IMR-90 (cell line): ENCODE results near the gene KCMF1. TPM values are rescaled to one million over a fixed set of nuclear protein-coding genes. Genes with fewer than 3 reads are reported as not detected.

Experiments used
- ATAC-seq: fragments of 200-7000 bp; cut with Tn5 transposase; 2 replicates; pipeline ENCODE4 v1.9.1; 2020; ENCODE audit warnings: low read depth, mild to moderate bottlenecking, moderate library complexity
- BruUV-seq: library from RNA; stranded (reverse); fragments of 400-500 nt; replicated peaks from 2 replicates; lab custom pipeline; 2021; lab: Mats Ljungman, UMichigan
- CTCF ChIA-PET: fragments of 300-600 bp; formaldehyde crosslinking; extraction: SDS; loops from one replicate; lab custom pipeline; 2021; ENCODE audit warnings: antibody characterized with exemption; lab: Yijun Ruan, JAX
- POLR2A ChIA-PET: fragments of 300-600 bp; sonication (Branson Sonifier 250); formaldehyde crosslinking; loops from one replicate; lab custom pipeline; 2022; ENCODE audit warnings: antibody characterized with exemption; ENCODE audit not compliant: unreplicated experiment; lab: Charles Lee
- DNase-seq: peaks from one replicate; pipeline ENCODE4 v3.0.0; 2013
- H2AFZ ChIP-seq: replicated peaks from 2 replicates; pipeline ENCODE3; 2013; ENCODE audit warnings: low read length, mild to moderate bottlenecking; ENCODE audit not compliant: poor library complexity
- H2AK5ac ChIP-seq: 2 replicates; pipeline ENCODE4 v1.6.1; 2013; ENCODE audit warnings: low read depth, low read length, inconsistent platforms
- H2AK9ac ChIP-seq: replicated peaks from 2 replicates; pipeline ENCODE3; 2013; ENCODE audit warnings: mild to moderate bottlenecking, low read depth, low read length, moderate library complexity; ENCODE audit not compliant: poor library complexity
- H2BK120ac ChIP-seq: 2 replicates; pipeline ENCODE4 v1.6.1; 2013; ENCODE audit warnings: low read depth, low read length, inconsistent platforms
- H2BK15ac ChIP-seq: 3 replicates; pipeline ENCODE4 v1.6.1; 2013; ENCODE audit warnings: low read depth, low read length, inconsistent platforms
- H2BK20ac ChIP-seq: 2 replicates; pipeline ENCODE4 v1.6.1; 2013; ENCODE audit warnings: low read depth, mild to moderate bottlenecking, inconsistent platforms, low read length, moderate library complexity
- H2BK5ac ChIP-seq: 2 replicates; pipeline ENCODE4 v1.6.1; 2013; ENCODE audit warnings: mild to moderate bottlenecking, low read depth, low read length, inconsistent platforms; ENCODE audit not compliant: poor library complexity, severe bottlenecking
- H3K14ac ChIP-seq: replicated peaks from 2 replicates; pipeline ENCODE4 v1.6.1; 2013; ENCODE audit warnings: low read depth, low read length, inconsistent platforms
- H3K18ac ChIP-seq: 2 replicates; pipeline ENCODE4 v1.6.1; 2013; ENCODE audit warnings: low read depth, low read length, control low read depth
- H3K23ac ChIP-seq: 2 replicates; pipeline ENCODE4 v1.6.1; 2013; ENCODE audit warnings: low read depth, low read length, inconsistent platforms
- H3K27ac ChIP-seq: 2 replicates; pipeline ENCODE4 v1.5.1; 2013; ENCODE audit warnings: mild to moderate bottlenecking, control low read depth, low read length; ENCODE audit not compliant: insufficient read depth
- H3K27me3 ChIP-seq: 2 replicates; pipeline ENCODE4 v1.6.1; 2013; ENCODE audit warnings: low read length; ENCODE audit not compliant: control insufficient read depth, insufficient read depth
- H3K36me3 ChIP-seq: 2 replicates; pipeline ENCODE4 v1.6.1; 2013; ENCODE audit warnings: low read length, mixed read lengths; ENCODE audit not compliant: control insufficient read depth, insufficient read depth
- H3K4ac ChIP-seq: 2 replicates; pipeline ENCODE4 v1.6.1; 2013; ENCODE audit warnings: low read depth, low read length, inconsistent platforms
- H3K4me1 ChIP-seq: 2 replicates; pipeline ENCODE4 v1.6.1; 2013; ENCODE audit warnings: low read length, mixed read lengths; ENCODE audit not compliant: control insufficient read depth, insufficient read depth
- H3K4me2 ChIP-seq: 2 replicates; pipeline ENCODE4 v1.6.1; 2013; ENCODE audit warnings: low read depth, mild to moderate bottlenecking, control low read depth, low read length, moderate library complexity
- H3K4me3 ChIP-seq: 2 replicates; pipeline ENCODE4 v1.5.1; 2013; ENCODE audit warnings: low read depth, mild to moderate bottlenecking, control low read depth, low read length, moderate library complexity; ENCODE audit not compliant: insufficient read depth
- H3K56ac ChIP-seq: 2 replicates; pipeline ENCODE4 v1.6.1; 2013; ENCODE audit warnings: low read length, inconsistent platforms; ENCODE audit not compliant: insufficient read depth; ENCODE audit errors: extremely low read depth
- H3K79me1 ChIP-seq, 2 experiments: 2 replicates each; pipeline ENCODE4 v1.6.1; 2013; ENCODE audit warnings: low read length in 2 of 2, inconsistent platforms in 1 of 2, low read depth in 1 of 2
- H3K9ac ChIP-seq: 2 replicates; pipeline ENCODE4 v1.6.1; 2013; ENCODE audit warnings: low read depth, low read length, control low read depth
- H3K9me1 ChIP-seq: 2 replicates; pipeline ENCODE4 v1.6.1; 2013; ENCODE audit warnings: low read length, inconsistent platforms; ENCODE audit not compliant: insufficient read depth
- H3K9me3 ChIP-seq: 2 replicates; pipeline ENCODE4 v1.6.1; 2013; ENCODE audit warnings: low read length; ENCODE audit not compliant: control insufficient read depth, insufficient read depth
- H4K20me1 ChIP-seq: 2 replicates; pipeline ENCODE4 v1.6.1; 2013; ENCODE audit warnings: low read length, inconsistent platforms; ENCODE audit not compliant: insufficient read depth
- H4K5ac ChIP-seq: 2 replicates; pipeline ENCODE4 v1.6.1; 2013; ENCODE audit warnings: mild to moderate bottlenecking, low read depth, low read length, control low read depth
- H4K8ac ChIP-seq, 2 experiments: 2 replicates each; pipeline ENCODE4 v1.6.1; 2013; ENCODE audit warnings: low read depth in 2 of 2, low read length in 2 of 2, control low read depth in 1 of 2, inconsistent platforms in 1 of 2
- H4K91ac ChIP-seq: 2 replicates; pipeline ENCODE4 v1.6.1; 2013; ENCODE audit warnings: low read depth, low read length, inconsistent platforms; ENCODE audit not compliant: insufficient read depth
- BHLHE40 ChIP-seq: fragments of 150-350 bp; IDR thresholded peaks from 2 replicates; pipeline ENCODE4 v1.6.1; 2016; ENCODE audit warnings: mild to moderate bottlenecking, low read depth, low read length
- CEBPB ChIP-seq: IDR thresholded peaks from 2 replicates; pipeline ENCODE4 v1.6.1; 2012; ENCODE audit warnings: low read depth, low read length, improper control_type of control experiment
- MAZ ChIP-seq: IDR thresholded peaks from 2 replicates; pipeline ENCODE4 v1.6.1; 2012; ENCODE audit warnings: low read depth, mild to moderate bottlenecking, low read length, improper control_type of control experiment, moderate library complexity, borderline replicate concordance
- NFE2L2 ChIP-seq: fragments of 150-350 bp; IDR thresholded peaks from 2 replicates; pipeline ENCODE4 v1.6.1; 2016; ENCODE audit warnings: low read depth, mild to moderate bottlenecking, low read length
- RFX5 ChIP-seq: IDR thresholded peaks from 2 replicates; pipeline ENCODE4 v1.8.0; 2012; ENCODE audit warnings: low read depth, mild to moderate bottlenecking, low read length, moderate library complexity
- WGBS, 2 experiments: methylation state at CpG; one replicate each; pipeline versions ENCODE4 v1.1.5 to v1.1.7; 2013; ENCODE audit warnings: missing lambda C conversion rate in 2 of 2; ENCODE audit not compliant: insufficient read length in 1 of 2; ENCODE audit errors: extremely low coverage in 2 of 2; 5-methylcytosine and 5-hydroxymethylcytosine counted together
- dilution Hi-C: fragments of 300-500 bp; cut with HindIII; formaldehyde crosslinking; loops from one replicate; pipeline ENCODE4 v1.14.3; 2018; ENCODE audit warnings: low sequenced_read_pairs; ENCODE audit not compliant: unreplicated experiment
- in situ Hi-C: fragments of 300-500 bp; cut with MboI; formaldehyde crosslinking; loops from 3 replicates; pipeline ENCODE4 v1.14.3; 2019; ENCODE audit warnings: low sequenced_read_pairs, inconsistent platforms, mixed read lengths
- intact Hi-C: fragments of 100-400 bp; cut with micrococcal nuclease; formaldehyde crosslinking; loops from 2 replicates; pipeline ENCODE4 v1.10.0; 2022
- polyA plus RNA-seq, 3 experiments: library from polyadenylated mRNA; depleted of rRNA; stranded (reverse); fragments of >200 nt; gene quantifications; 2 replicates each; pipeline ENCODE4 v1.2.3, GENCODE V29; 2012; ENCODE audit warnings: low replicate concordance in 1 of 3
- total RNA-seq: library from RNA; depleted of rRNA; stranded (reverse); fragments of >200 nt; gene quantifications from 2 replicates; pipeline ENCODE4 v1.2.3, GENCODE V29; 2012

The KCMF1 gene
- total and polyA plus RNA-seq, 2 of the 4 experiments (the other 2 are of a cell fraction): 49.9 to 108 TPM

DNA sequence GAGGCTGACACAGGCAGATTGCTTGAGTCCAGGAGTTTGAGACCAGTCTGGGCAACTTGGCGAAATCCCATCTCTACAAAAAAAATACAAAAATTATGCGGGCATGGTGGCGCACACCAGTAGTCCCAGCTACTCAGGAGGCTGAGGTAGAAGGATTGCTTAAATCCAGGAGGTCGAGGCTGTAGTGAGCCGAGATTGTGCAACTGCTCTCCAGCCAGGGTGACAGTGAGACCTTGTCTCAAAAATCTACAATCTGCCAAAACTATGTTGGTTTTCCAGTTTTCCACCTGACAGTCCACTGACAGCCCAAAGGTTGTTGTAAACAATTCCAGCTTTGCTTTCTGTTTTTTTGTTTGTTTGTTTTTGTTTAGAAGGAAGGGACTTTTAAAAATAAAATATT, 51.3 kb downstream of the KCMF1 start:
- Histone ChIP-seq H3K14ac (no peak overlapping the region), H2AFZ (no peak overlapping the region), H3K23ac (no peak overlapping the region), H3K27ac (no peak overlapping the region), H2AK5ac (no peak overlapping the region), H3K9ac (no peak overlapping the region), H3K56ac (no peak overlapping the region), H2BK5ac (no peak overlapping the region), H3K27me3 (no peaks in the 10 kb centered on the region), H3K18ac (no peak overlapping the region), H4K91ac (no peak overlapping the region), H3K79me1 (peaks cover 5 to 59% of the 10 kb centered on the region in 2 experiments), H3K36me3 (peaks cover 7% of the 10 kb centered on the region), H2BK20ac (no peak overlapping the region), H3K9me1 (peaks cover 11% of the 10 kb centered on the region), H4K20me1 (peaks cover 78% of the 10 kb centered on the region), H2BK15ac (no peak overlapping the region), H4K5ac (no peak overlapping the region), H3K9me3 (no peaks in the 10 kb centered on the region), H2BK120ac (no peak overlapping the region), H3K4me2 (no peak overlapping the region), H3K4ac (no peak overlapping the region), H3K4me3 (no peak overlapping the region), H4K8ac (no peak overlapping the region), H3K4me1 (peaks cover 5% of the 10 kb centered on the region; the same call in 1 of the 2 replicates), H2AK9ac (no peak overlapping the region)
- in situ Hi-C loops (no loop called here), intact Hi-C loops (no loop called here), dilution Hi-C loops (no loop called here)
- WGBS, 2 experiments: no CpG with 5 or more reads among the region's 5 CpGs
- BruUV-seq: no TSS peak
- TF ChIP-seq NFE2L2 (no peak), CEBPB (0 out of 2 replicates have a peak, but pooled peaks have one; percentile 24), MAZ (no peak), BHLHE40 (no peak), RFX5 (no peak)
- CTCF ChIA-PET: no interaction called here
- POLR2A ChIA-PET: no interaction called here
- DNase-seq (no peak), ATAC-seq (no peak)
